Kidney glomerular epithelial cell (primary cell): ENCODE data around the gene ADAM22.

Experiments used
- DNase-seq: peaks from one replicate; lab custom pipeline; 2025; lab: John Stamatoyannopoulos, UW

The ADAM22 gene

DNA sequence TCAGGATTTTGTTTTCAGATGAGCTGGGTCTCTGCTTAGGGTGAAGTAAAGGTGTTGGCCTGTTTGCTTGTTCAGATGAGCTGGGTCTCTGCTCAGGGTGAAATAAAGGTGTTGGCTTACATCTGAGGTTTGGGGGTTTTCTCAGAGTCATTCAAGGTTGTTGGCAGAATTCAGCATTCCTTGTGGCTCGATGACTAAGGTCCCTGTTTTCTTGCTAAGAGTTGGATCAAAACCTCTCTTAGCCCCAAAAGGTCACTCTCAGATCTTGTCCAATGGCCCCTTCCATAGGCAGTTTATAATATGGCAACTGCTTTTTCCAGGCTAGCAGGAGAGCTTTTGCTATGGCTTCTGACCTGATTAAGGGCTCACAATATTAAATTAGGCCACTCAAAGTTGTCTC is 106.6 kb downstream of the ADAM22 start:
- no peak for DNase-seq

GRCh38 chr7:88041583-88041982 is 107.5 kb downstream of the ADAM22 start:
- DNase-seq = no peak

DNA sequence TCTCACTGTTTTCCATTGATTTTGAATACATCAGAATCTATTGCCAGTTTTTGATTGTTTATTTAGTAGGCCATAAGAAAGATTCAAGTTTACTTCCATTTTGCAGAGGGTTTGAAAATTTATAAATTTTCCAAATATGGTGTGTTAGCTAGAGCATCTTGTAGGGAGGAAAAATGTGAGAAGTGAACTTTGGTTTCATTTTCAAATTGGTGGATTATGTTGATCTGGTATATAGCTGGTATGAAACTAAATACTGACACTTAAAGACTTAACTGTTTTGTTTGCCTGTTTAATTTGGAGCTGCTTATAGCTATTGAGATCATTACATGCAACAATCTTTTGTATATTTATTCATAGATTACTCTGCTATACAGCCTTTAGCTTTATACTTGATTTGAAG is 108.1 kb downstream of the ADAM22 start:
- no peak for DNase-seq

DNA sequence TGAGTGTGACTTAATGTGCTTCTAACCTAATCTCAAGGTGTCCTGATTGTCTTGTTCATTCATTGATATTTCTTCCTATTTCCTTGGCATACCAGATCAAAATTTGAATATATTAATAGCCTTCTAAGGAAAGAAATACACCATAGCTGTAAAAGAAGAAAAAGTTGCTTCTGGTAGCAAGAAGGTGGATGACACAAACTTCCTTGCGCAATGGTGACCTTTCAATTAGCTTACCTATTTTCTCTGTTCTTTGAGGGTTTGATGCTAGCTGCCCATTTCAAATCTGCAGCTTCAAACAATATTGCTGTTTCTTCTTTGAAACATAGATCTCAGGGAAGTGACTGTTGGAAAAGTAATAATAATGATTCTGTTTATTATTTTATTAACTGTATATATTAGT is 108.8 kb downstream of the ADAM22 start:
- DNase-seq = no peak

DNA sequence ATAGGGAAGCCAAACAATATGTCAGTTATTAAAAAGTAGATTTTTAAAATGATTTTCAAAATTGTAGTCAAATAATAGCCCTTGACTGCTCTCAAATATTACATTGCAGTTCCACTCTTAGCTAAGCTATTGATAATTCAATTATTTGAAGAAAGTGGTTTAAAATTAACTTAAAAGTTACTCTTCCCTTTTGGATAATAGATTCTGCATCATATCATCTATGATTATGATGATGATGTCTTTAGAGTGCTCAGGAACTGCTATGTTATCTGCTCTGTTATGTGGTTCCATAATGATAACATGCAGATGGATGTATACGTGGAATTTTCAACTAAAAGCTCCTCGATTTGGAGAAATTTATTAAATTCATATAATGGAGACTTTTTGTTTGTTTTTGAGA is 110.0 kb downstream of the ADAM22 start:
- DNase-seq = no peak

GRCh38 chr7:88046839-88047573 is 113.0 kb downstream of the ADAM22 start:
- no peak for DNase-seq

- no peak for DNase-seq
These were observed 123.6 kb downstream of the ADAM22 start for GRCh38 chr7:88057655-88058054.

DNA sequence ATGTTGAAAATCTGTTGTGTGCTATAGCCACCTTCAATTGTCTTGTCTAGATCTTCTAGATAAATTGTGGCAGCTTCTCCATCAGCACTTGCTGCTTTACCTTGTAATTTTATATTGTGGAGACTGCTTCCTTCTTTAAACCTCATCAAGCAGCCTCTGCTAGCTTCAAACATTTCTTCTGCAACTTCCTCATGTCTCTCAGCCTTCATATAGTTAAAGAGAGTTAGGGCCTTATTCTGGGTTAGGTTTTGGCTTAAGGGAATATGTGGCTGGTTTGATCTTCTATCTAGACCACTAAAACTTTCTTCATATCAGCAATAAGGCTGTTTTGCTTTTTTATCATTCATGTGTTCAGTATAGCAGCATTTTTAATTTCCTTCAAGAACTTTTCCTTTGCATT is 128.2 kb downstream of the ADAM22 start:
- no peak for DNase-seq

- DNase-seq = no peak
These were observed 135.0 kb downstream of the ADAM22 start for GRCh38 chr7:88069093-88069492.

DNA sequence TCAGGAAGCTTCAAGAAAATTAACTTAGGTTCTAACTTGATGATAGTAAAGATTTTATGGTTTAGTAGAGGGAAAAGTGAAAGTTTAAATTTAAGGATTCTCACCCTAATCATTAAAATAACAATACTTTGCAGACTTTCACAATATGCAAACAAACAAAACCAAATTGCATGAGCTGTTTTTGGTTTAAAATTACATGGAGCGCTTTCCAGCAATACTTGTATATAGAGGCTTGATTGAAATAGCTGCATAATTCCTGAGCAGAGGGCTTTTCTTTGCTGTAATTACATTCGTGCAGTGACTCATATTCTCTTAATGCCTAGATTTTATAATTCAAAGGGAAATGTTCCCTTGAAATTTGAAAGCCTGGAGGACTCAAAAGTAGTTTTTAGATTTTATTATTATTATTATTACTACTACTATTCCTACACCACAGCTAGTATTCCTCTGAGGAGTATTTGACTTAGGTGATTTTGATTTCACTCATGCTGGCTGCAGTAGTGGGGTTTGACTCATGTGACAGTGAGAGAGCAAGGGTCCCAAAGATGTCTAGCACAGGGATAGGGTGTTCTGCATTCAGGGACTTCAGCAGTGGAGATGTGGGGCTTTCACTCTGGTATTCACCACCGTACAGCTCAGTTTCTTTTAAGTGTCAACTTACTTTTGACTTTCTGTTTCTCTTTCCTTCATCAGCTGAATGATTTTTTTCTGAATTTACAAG is 138.1 kb downstream of the ADAM22 start:
- no peak for DNase-seq

DNA sequence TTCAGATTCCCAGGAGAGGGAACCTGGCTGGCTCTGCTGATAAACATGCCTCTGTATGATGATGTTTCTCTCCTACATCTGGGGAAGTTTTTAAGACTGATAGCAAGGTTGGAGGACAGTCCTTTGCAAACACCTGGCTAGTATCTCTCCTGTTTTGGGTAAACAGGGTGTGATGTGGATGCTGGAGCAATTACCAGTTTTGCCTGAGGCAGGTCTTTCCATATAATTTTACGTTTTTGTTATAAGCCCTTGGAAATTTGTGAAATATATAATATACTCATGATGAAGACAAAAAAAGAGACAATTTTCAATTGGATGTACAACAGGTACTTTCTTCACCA is 138.6 kb downstream of the ADAM22 start:
- DNase-seq = no peak

DNA sequence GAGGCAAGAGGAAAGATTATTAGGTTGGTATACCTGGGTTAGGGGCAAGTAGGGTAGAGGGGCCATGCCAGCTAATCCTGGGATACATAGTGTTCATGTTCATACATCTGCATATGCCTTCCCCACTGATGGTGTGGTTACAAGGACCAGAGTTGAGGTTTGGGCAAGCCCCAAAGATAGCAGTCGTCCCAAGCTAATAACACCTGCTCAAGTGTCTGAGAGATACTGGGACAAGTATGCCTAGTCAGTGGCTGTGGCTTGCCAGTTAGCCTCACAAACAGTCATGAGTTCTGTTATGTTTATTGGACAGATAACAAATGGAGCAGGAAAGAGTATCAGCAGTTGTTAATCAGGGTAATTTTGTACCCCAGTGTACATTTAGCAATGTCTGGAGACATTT is 139.6 kb downstream of the ADAM22 start:
- DNase-seq = no peak

DNA sequence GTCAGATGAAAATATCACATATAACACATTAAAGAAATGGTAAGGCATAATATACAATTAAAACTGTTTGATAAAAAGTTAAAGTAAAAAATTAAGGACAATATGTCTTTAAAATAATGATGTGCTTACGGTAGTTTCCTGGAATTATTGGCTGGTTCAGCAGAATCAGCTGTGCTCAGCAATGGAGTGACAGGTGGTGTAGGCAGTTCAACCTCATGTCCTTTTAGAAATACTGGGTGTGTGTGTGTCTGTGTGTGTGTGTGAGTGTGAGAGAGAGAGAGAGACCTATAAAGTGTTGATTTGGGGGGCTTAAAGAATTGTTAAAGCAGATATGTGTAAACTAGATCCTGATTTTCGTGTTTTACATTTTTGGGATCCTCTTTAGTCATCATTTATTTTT is 141.2 kb downstream of the ADAM22 start:
- DNase-seq = no peak

DNA sequence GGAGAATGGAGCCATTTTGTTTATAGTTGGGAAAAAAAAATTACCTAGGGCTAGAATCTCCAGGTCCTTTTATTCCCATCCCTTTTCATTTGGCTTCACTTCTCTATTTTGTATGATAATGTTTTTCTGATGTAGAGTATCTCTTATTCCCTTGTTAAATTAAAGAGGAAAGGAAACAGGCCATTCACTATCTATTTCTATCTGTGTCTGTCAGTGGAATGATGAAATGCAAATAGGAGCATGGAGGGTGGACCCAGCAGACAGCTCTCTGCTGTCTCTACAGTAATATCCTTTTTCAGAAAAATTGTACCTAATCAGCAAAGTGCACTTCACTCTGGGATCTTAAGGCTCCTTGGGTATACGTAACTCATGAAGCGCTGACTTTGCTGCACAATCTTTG is 149.8 kb downstream of the ADAM22 start:
- no peak for DNase-seq

DNA sequence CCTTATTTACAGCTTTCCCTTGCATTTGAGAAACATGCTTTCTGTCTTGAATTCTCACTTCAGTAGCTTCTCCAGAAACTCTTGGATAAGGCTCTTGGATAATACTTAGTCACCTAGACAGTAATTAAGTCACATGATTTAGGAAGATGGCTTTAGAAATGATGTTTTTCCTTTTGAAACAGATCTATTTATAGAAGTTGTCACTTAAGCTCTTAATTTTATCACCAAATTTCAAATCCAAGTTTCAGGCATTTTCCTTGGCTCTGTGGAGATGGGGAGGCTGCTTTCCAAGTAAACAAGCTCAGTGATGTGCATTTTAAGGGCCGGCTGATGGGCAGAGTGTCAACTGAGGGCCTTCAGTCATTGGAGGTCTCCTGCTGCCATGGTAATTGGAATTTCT is 155.5 kb downstream of the ADAM22 start:
- DNase-seq = no peak

DNA sequence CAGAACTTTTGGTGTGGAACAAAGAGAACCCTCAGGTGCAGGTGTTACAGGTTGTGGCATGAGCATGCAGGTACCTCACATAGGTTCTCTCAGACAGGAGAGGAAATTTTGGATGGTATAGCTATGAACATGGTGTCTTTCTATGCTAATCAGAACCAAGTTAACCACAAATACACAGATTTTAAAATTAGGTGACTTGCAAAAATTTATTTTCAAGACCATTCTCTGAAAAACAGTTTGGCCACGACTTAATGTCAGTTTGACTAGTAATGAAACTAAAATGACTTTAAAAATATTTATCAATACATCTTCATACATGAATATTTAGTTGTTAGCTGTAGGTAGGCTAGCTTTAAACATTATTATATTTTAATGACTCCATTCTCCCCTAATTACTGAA is 156.2 kb downstream of the ADAM22 start:
- DNase-seq = no peak

DNA sequence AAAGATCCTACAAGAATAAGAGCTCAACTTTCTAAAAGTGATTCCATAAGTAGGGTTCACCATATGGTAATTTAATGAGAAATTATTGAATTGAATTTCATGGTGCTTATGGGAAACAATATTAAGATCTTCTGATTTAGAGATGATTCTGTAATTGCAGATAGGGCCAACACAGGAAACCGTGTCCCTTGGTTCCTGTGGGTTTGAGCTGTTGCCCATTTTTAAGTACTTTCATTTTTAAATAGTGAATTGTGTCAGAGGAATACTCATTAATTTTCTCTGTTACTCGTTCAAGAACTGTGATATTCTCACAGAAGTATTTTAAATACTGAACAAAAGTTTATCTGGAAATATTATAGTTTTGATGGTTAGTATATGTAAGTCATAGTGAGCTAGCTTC is 156.6 kb downstream of the ADAM22 start:
- DNase-seq = no peak

DNA sequence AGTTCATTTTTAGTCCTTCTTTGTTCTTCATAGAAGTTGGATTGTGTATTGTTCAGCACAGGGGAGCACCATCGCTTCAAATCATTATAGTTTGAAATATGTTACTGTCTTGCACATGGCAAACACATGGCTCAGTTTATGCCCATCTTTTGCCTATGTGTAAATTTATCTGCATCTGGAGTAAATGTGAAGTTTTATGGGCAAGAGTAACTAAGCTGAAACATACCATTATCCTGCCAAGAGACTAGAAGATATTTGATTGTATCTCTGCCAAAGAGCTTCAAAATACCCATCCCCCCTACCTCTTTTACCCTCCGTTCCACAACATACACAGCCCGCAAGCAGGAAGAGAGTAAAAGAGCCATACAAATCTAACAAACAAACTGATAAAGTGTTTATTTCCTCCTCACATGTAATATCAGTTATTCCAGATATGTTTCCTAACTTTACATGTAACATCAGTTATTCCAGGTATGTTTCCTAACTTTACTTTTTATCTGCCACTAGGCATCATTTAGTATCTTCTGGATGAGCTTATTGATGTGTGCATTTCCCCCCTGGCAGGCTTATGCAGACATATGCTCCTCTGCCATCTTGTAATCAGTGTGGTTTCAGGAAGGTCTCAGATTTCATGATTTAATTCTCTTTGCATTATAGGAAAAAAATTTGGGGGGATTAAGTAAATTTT is 158.1 kb downstream of the ADAM22 start:
- no peak for DNase-seq

DNA sequence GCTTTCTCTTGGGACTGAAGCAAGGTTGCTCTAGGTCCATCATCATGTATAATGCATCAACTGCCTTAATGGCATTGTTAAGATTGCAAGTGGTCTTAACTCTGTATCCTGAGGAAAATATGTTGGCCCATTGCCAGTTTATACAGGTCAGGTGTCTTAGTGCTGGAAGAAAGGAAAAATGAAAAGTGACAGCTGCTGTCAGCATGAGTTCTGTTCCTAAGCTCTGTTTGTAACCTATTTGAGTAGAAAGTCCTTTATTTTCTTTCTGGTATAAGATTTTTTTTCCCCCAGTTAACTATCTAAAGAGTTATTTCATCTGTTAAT is 158.6 kb downstream of the ADAM22 start:
- no peak for DNase-seq

GRCh38 chr7:88101769-88102168 is 167.7 kb downstream of the ADAM22 start:
- DNase-seq = no peak

DNA sequence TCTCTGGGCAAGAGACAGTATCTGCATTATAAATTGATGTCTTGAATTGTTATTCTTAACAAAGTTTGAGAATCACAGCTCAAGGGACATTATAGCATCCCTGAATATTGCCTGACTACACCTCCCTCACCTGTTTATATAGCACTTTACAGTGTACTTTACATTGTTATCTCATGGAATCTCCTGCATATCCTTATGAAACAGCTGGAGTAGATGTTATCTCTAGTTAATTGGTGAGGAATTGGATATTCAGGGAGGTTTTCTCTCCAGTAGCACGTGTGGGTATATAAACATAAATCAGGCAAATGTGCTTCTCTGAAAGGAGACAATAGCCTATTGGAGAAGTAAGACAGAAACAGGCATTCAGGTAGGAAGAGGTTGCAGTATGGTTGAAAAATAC is 168.6 kb downstream of the ADAM22 start:
- no peak for DNase-seq

- no peak for DNase-seq
These were observed 170.7 kb downstream of the ADAM22 start for GRCh38 chr7:88104732-88105131.

GRCh38 chr7:88105231-88105630 is 171.2 kb downstream of the ADAM22 start:
- no peak for DNase-seq

DNA sequence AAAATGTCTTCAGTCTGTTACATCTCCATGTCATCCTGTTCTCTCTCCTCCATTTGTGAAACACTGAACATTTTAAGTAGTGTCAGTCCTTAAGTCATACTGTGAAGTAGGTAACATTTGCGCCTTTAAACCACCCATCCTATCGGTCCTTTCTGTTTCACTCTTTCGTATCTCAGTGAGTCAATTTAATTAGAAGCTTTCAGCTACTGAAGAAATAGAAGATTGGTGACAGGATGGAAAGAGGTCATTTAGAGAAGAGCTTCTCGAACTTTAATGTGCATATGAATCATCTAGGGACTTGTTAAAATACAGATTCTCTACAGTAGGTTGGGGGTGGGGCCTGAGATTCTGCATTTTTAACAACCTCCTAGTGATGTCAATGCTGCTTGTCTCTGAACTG is 172.4 kb downstream of the ADAM22 start:
- DNase-seq = no peak
